HG03159 (cell line): ENCODE results near the gene TIGD7.

ENCODE experiments used
- ATAC-seq: cut with Tn5 transposase; IDR thresholded peaks from one replicate; pipeline ENCODE4 v1.9.1; 2021; ENCODE audit warnings: mild to moderate bottlenecking, moderate library complexity; ENCODE audit not compliant: unreplicated experiment

TIGD7 gene, protein sequence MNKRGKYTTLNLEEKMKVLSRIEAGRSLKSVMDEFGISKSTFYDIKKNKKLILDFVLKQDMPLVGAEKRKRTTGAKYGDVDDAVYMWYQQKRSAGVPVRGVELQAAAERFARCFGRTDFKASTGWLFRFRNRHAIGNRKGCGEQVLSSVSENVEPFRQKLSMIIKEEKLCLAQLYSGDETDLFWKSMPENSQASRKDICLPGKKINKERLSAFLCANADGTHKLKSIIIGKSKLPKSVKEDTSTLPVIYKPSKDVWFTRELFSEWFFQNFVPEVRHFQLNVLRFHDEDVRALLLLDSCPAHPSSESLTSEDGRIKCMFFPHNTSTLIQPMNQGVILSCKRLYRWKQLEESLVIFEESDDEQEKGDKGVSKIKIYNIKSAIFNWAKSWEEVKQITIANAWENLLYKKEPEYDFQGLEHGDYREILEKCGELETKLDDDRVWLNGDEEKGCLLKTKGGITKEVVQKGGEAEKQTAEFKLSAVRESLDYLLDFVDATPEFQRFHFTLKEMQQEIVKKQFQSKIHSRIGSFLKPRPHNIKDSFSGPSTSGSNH

DNA sequence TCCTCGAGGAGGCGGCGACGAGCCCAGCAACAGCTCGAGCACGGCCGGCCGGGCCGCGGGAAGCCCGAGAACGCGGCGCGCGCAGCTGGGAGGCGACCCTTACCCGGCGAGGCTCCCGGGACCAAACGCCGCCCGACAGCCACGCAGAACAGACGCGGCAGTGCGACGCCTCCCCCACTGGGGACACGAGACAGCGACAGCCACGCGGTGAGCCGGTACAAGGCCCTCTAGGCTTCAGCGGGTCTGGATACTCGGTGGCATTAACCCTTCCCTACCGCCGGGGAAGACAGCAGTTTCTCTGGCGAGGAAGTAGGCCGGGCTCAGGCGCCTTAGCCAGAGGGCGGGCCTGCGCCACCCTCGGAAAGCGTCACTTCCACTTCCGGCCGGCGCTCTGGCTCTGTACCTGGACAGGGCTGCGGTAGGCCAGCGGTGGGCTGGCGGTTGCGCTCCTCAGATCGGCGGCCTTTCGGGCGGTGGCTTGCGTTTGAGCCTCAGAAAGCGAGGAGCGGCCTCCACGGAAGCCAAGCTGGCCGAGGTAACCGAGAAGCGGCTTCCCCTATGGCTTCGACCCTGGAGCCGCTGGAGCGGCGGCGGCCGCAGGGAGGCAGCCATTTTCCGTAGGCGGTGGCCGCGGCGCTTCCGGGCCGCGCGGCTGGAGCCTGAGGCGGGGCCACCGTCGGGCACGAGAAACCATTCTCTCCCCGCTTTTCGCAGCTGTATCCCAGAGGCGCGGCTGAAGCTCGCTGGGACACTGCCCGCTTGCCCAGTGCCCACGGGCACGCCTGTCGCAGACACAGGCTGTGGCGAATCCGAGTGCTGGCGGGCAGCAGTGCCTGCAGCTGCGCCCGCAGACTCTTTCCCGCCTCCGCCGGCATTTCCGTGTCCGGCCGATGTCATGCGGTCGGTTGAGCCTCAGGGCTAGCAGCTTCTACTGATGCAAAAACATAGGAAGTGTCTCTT lies at the start of gene TIGD7, which contains the start of gene ZNF75A:
TIGD7 (minus strand) TSS at position 322 of the 960 bp plus-strand sequence. CDS start 4,816 bp downstream, outside the sequence.
ZNF75A (plus strand) TSS at position 389 of the 960 bp plus-strand sequence. CDS start 2,932 bp downstream, outside the sequence.
- peak; percentile 92 for ATAC-seq

DNA sequence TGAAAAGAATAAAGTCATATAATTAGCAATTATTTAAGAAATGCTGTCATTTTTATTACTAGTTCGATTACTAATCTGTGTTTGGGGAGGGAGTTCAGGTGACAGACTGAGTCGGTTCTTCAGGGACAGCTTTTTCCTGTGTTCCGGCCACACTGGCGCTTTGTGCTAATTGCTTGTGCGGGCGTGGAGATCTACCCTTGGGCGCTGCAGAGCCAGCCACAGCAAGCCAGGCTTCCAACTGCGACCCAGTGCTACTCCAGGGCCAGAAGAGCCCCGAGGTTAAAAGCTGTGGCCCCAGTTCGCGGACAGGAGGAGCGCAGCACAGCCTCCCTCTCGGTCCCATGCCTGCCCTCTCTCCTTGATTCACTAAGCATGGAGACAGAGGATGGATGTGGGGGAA lies 43.9 kb upstream of the TIGD7 start:
- no peak for ATAC-seq

DNA sequence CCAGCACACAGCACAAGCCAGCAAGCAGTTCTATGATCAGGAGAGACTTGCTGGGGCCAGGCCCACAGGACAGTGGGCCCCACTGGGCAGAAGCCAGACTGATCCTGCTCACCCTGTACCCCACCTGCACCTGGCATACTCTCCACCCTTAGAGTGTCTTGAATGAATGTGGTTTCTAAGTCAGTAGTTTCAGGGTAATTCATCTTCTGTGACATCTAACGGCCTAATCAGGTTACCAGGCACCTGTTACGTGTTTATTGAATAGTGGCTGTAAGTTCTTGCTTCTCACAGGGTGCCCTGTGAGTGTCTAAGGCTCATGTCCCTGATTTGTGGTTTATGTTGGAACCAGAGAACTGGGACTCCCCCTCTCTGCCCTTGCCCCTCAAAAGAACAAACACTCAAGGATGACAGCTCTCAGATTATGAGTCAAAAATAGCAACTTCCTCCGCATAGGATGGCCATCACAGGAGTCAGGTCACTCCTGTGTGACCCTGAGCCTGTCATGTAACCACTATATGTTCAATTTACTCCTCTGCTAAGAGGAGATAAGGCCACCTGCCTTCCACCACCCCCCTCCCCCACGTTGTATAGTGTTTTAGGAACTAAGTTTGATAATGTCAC lies 43.4 kb upstream of the TIGD7 start:
- no peak for ATAC-seq

DNA sequence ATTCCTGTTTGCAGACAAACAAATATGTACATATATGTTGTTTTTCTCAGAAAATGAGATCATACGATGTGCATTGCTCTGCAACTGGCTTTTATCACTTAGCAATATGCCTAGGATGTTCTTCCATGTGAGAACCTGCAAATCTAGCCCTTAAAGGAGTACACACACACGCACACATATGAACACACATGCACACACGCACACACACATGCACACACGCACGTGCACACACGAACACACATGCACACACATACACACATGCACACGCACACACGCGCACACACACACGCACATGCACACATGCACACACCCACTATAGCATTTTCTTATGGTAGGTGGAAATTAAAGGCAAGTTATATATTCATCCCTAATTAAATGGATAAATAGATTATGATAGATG lies 42.4 kb upstream of the TIGD7 start:
- ATAC-seq: no peak

DNA sequence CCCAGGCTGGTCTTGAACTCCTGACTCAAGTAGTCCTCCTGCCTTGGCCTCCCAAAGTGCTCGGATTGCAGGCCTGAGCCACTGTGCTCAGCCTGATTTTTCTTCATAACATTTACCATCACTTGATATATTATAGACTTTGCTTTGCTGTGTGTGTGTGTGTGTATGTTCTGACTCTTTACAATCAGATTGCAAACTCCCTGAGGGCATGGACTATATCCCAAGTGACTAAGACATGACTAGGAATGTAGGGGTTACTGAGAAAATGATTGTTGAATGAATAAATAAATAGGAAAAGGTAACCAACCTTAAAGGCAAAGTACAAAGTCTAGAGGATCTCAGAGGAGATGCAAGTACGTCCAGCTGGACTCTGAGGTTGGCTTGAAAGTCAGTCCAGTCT lies 40.8 kb upstream of the TIGD7 start:
- no peak for ATAC-seq

DNA sequence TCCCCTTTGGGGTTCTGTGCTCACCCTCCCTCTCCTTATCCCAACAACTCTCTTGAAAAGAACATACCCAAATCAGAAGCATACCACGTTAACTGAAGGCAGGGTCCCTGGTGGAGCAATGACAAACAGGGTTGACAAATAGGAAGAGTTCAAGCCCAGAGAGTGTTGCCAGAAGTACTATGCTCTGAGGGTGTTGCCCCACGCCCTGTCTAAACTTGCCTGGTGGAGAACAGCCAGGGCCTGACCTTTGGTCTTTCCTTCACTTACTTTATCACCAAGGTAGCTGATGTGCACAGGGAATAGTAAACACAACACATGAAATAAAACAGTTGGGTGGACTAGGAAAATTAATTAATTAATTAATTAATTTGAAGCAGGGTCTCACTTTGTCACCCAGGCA lies 23.4 kb upstream of the TIGD7 start:
- no peak for ATAC-seq

DNA sequence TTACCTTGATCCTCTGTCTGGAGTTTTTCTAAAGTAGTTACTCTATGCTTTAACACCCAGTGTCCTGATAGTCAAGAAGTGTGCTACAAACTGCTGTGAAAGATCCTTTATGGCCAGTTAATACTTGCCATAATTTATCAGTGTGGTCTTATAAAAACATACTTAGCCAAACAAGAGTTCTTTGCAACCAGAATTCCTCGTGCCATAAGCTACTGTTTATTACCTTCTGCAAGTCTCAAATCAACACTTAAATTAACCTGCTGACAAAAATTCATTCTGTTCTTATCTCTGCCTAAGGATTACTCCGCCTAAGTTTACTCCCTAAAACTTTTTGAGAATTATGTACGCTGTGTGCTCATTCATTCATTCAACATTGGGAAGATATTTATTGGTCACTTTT lies 22.9 kb upstream of the TIGD7 start:
- ATAC-seq: no peak

DNA sequence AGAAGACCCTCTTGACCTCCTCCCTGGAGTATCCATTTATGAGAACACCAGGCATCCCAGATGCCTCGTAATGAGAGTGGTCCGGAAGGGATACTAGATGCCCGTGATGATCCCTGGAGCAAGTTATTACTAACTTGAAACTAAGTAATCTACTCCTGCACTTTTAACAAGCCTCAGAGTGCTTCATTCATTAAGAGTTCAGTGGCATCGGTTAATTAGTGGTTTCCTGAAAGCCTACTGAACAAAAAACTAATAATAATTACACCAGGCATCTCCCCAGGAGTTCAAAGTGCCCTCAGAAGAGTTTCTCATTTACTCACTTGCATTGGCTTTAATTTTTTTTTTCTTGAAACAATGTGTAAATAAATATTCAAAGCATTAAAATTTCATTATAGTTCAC lies 22.3 kb upstream of the TIGD7 start:
- ATAC-seq: no peak

DNA sequence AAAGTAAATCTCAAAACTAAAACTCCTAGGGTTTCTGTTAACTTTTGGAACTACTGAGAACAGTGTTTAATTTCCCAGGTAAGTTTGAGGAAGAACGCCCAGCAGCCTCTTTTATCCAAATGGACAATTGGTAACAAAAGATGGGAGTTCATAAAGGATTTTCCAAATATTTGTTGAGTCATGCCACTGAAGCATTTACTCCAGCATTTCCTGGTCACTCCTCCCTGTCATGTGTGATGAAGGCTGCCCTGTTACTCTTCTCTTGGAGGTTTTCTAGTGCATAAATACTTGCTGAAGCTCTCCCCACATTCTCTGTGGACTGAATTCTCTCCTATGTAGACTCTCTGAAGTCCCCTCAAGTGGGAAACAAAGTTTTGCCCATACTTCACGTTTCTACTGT lies 16.6 kb upstream of the TIGD7 start:
- ATAC-seq: no peak

DNA sequence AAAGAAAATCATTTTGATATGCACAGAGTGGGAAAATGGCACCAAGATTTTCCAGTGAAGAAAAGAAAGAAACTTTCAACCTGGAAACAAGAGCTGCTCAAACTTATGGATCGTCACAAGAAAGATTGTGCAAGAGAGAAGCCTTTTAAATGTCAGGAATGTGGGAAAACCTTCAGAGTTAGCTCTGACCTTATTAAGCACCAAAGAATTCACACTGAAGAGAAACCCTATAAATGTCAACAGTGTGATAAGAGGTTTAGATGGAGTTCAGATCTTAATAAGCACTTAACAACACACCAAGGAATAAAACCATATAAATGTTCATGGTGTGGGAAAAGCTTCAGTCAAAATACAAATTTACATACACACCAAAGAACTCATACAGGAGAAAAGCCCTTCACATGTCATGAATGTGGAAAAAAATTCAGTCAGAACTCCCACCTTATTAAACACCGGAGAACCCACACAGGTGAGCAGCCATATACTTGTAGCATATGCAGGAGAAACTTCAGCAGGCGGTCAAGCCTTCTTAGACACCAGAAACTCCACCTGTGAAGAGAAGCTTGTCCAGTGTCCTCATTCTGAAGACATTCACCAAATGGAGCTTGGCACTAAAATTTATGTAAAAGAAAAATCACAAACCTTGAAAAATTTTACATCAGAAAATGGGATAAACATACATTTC lies 12.2 kb upstream of the TIGD7 start:
- no peak for ATAC-seq

DNA sequence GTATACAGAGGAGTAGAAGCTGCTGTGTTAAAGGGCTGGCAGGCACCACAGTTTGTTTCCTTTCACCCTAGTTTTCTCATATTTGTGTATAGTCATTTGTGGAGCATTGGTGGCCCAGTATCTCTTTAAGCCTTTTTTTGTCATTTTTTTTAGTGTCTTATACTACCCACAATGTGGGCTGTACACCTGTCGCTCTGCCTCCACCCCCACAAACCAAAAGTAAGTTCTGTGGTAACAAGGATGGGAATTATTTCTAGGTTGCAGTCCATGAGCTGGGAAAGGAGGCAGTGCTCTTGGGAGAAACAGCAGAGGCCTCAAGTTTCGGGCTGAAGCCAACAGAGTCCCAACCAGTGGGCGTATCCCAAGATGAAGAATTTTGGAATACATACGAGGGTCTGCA lies 6.3 kb upstream of the TIGD7 start:
- ATAC-seq: no peak

DNA sequence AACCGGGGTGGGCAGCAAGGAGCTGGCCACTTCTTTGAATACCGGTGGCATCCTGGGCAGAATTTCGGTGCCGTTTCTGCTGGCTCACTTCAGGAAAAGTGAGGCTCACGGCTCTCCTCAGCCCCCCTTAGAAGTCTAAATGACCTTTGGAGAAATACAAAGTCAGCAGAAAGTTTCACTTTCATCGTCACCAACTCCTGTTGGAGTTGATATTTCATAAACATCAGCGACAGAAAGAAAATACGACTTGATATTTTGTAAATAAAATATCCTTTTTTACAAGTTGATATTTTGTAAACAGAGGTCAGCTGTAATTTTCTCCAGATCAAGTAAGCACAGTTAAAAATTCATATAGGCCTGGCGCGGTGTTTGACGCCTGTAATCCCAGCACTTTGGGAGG lies 848 bp upstream of the TIGD7 start:
- ATAC-seq: no peak

DNA sequence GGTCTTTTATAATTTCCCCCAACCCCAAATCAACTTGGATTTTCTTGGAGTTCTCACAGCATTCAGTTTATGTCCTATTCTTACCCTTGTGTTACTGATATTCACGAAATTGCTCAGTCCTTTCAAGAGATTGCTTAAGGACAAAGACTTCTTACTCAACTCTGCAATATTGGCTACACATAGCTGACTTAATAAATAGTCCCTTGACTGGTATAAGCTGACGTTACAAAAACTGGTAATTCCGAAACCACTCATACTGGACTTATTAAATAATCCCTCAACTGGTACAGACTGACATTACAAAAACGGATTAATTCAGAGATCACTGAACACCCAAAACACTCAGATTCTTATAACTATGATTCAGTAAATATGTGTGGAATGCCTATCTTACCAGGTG lies 860 bp downstream of the TIGD7 start:
- no peak for ATAC-seq

DNA sequence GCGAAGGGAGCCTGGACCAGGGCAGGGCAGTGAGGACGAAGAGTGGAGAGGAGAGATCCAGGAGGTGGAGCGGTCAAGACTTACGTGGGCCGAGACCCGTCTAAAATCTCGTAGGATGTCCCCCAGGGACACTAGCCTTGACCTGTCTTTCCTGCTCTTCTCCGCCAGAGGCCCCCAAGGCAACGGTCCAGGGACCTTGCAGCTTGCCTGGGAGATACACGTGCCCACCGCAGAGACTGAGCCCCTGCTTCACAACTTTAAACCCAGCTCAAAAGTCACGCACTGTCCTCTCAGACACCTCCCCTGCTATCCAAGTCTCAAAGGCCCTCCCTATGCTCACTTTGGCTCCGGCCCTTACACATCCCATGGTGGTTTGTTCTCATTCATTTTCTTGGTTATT lies 9.4 kb downstream of the TIGD7 start:
- ATAC-seq: no peak

DNA sequence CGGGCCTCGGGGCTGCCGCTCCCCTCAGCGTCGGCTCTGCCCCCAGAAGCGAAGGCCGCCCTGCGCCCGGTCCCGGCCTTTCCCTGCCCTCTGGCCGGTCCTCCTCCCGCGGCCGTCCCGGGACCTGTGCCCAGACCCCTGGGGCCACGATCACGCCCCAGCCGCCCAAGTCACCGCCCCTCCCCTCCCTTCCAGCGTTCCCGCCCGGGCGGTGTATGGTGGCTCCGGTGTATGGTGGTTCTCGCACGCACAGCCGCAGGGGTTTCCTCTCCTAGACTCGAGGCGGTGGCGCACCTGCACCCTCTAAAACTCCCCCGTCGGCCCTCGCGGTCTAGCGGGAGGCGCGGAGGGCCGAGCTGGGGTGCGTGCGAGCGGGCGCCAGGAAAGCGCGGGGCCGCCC lies 10.0 kb downstream of the TIGD7 start:
- ATAC-seq: no peak

DNA sequence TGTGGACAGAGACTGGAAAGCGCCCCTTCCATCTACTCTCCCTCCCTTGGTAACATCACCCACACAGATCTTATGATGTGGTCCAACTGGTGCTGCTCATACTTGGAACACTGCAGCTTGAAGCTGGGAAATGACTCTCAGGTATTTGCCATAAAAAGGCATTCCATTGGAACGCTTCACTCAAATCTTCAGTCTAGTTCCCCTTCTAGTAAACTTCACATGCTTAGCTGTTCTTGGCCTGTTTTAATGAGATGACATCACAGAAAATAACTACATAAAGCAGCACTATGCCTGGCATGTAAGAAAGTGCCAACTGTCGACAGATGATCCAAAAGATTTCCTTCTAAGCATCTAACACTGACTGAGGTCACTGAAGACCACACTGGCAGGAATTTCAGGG lies 12.6 kb downstream of the TIGD7 start:
- ATAC-seq: no peak

DNA sequence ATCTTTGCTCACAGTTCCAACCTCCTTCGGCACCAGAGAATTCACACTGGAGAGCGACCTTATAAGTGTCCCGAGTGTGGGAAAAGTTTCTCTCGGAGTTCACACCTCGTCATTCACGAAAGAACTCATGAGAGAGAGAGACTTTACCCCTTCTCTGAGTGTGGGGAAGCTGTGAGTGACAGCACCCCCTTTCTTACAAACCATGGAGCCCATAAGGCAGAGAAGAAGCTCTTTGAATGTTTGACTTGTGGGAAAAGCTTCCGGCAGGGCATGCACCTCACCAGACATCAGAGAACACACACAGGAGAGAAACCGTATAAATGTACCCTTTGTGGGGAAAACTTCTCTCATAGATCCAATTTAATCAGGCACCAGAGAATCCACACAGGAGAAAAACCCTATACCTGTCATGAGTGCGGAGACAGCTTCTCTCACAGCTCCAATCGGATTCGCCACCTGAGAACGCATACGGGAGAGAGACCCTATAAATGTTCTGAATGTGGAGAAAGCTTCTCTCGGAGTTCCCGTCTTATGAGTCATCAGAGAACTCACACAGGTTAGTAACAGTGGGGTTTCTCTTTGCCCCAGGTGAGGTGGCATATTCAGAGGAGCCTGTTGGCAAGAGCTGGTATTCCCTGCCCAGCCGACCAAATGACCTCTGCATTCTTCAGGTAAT lies 15.1 kb downstream of the TIGD7 start:
- ATAC-seq: no peak

DNA sequence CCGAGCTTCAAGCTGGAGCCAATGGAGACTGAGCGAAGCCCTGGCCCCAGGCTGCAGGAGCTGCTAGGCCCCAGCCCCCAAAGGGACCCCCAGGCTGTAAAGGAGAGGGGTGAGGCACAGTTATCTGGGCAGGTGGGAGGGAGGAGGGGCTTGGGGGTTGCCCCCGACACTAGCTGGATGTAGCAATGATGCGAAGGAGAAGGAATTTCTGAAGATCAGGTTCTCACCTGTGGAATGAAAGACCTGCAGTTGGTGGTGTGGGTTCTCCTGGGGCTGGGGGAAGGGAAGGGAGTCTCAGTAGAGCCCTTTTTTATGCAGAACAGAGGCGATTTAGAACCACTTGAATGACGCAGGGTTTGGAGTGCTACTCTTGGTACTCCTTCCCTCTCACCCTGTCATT lies 20.1 kb downstream of the TIGD7 start:
- ATAC-seq: no peak

DNA sequence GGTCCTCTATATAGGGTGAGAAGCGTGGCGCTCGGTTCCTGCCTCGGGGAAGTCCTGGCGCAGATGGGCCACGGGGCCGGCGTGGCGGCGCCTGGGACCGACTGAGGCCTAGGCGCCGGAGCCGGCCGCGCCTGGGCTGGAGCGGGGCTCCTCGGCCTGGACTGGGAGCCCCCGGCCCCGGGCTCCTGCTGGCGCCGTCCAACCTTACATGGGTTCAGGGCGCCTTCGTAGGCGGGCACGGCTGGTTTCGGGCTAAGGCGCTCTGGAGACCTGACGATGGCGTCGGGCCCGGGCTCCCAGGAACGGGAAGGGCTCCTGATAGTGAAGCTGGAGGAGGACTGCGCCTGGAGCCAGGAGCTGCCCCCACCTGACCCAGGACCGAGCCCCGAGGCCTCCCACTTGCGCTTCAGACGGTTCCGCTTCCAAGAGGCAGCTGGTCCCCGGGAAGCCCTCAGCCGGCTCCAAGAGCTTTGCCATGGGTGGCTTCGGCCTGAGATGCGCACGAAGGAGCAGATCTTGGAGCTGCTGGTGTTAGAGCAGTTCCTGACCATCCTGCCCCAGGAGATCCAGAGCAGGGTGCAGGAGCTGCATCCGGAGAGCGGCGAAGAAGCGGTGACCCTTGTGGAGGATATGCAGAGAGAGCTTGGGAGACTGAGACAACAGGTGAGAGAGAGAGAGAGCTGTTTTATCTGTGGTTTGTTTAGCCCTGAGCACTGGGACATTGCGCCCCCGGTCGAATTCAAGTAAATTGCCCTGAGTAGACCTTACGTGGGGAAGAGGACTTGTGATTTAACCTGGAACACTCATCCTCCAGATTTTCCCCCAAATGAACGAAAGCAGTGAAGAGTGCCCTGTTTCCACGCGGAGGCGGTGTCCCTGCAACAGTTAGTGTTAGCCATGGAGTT lies 21.4 kb downstream of the TIGD7 start:
- peak; percentile 21 for ATAC-seq
